ENCODE results near the gene ENTR1.
A peak's percentile ranks its signal among the peaks of the same experiment; 100 is the strongest.

ENTR1 gene

GRCh38 chr9:136410500-136411287 is at the start of gene ENTR1, which contains the start of gene PMPCA:
ENTR1 (minus strand) TSS chr9:136410614; CDS start chr9:136410397, 217 bp downstream.
PMPCA (plus strand) TSS chr9:136410658; CDS start chr9:136410669, 11 bp downstream.
- peak; percentile 64 for DNase-seq (ENCODE audit: low read depth)
- peak within 1 kb of the TSS; percentile 99 for H3K4me3 ChIP-seq (ENCODE audit: low read depth, low read length)
- TF ChIP-seq, protein P1, sequence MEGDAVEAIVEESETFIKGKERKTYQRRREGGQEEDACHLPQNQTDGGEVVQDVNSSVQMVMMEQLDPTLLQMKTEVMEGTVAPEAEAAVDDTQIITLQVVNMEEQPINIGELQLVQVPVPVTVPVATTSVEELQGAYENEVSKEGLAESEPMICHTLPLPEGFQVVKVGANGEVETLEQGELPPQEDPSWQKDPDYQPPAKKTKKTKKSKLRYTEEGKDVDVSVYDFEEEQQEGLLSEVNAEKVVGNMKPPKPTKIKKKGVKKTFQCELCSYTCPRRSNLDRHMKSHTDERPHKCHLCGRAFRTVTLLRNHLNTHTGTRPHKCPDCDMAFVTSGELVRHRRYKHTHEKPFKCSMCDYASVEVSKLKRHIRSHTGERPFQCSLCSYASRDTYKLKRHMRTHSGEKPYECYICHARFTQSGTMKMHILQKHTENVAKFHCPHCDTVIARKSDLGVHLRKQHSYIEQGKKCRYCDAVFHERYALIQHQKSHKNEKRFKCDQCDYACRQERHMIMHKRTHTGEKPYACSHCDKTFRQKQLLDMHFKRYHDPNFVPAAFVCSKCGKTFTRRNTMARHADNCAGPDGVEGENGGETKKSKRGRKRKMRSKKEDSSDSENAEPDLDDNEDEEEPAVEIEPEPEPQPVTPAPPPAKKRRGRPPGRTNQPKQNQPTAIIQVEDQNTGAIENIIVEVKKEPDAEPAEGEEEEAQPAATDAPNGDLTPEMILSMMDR (IDR thresholded peaks at IDR 0.05; ENCODE audit: low read depth, low read length, missing control alignments) = no peak
- in situ Hi-C loops (cut with HindIII; ENCODE audit: low sequenced_read_pairs) = no loop called here

DNA sequence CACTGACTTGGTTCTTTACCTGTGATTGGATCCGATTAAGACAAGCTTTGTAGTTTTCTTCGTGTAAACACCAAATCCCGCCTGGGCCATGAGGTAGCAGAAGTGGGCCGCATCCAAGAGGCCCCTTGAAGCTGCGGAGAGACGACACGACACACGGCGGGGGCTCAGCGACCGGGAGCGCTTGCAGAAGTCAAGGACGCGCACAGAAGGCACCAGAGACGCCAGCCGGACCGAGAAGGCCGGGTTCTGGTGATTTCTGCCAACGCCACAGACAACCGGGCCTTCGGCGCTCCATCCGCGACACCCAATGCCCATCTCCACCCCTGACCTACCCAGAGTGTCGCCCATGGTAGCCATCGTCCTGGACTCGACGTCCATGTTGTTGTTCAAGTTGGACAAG is 49.0 kb upstream of the ENTR1 start:
- in situ Hi-C loops (cut with HindIII; ENCODE audit: low sequenced_read_pairs) = no loop called here
- TF ChIP-seq, protein P1 (IDR thresholded peaks at IDR 0.05; ENCODE audit: low read depth, low read length, missing control alignments) = no peak
- no peak overlapping the region for H3K4me3 ChIP-seq (ENCODE audit: low read depth, low read length)
- no peak for DNase-seq (ENCODE audit: low read depth)

DNA sequence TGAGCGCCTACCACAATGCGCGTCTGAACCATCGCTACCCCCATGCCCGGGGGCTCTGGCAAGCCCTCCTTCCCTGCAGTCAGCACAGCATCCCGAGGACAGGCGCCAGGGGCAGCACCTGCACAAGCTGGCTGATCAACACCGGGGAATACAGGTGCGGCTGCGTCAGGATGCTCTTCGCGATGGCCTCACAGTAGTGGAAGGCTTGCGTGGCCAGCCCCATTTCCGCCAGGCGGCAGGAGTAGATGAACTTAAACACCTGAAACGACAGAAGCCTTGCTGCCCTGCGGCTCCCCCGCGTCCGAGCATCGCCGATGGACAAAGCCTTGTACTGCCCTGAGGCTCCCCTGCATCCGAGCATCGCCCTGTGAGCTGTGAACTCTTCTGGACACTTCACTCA is 46.9 kb upstream of the ENTR1 start:
- TF ChIP-seq, protein P1 (IDR thresholded peaks at IDR 0.05; ENCODE audit: low read depth, low read length, missing control alignments) = no peak
- in situ Hi-C loops (cut with HindIII; ENCODE audit: low sequenced_read_pairs) = no loop called here
- no peak for DNase-seq (ENCODE audit: low read depth)
- H3K4me3 ChIP-seq (ENCODE audit: low read depth, low read length) = no peak overlapping the region

DNA sequence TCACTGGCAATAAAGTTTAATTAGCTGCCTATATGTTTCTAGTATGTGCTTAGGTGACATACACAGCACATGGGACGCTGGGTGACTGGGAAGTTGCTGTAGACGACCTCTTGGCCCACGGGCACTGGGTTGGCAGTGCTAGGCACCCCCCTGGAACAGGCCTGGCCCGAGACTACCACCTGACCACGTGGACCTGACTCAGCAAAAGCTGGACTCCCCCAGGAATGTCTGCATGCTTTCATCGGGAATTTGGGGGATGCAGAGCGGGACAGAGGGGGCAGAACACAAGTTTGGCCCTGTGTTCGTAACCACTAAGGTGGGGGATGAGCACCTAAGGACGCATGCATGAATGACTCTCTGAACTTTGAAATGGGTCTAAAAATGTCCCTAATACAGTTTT is 45.8 kb upstream of the ENTR1 start:
- TF ChIP-seq, protein P1 (IDR thresholded peaks at IDR 0.05; ENCODE audit: low read depth, low read length, missing control alignments) = no peak
- H3K4me3 ChIP-seq (ENCODE audit: low read depth, low read length) = no peak overlapping the region
- no peak for DNase-seq (ENCODE audit: low read depth)
- in situ Hi-C loops (cut with HindIII; ENCODE audit: low sequenced_read_pairs) = no loop called here

DNA sequence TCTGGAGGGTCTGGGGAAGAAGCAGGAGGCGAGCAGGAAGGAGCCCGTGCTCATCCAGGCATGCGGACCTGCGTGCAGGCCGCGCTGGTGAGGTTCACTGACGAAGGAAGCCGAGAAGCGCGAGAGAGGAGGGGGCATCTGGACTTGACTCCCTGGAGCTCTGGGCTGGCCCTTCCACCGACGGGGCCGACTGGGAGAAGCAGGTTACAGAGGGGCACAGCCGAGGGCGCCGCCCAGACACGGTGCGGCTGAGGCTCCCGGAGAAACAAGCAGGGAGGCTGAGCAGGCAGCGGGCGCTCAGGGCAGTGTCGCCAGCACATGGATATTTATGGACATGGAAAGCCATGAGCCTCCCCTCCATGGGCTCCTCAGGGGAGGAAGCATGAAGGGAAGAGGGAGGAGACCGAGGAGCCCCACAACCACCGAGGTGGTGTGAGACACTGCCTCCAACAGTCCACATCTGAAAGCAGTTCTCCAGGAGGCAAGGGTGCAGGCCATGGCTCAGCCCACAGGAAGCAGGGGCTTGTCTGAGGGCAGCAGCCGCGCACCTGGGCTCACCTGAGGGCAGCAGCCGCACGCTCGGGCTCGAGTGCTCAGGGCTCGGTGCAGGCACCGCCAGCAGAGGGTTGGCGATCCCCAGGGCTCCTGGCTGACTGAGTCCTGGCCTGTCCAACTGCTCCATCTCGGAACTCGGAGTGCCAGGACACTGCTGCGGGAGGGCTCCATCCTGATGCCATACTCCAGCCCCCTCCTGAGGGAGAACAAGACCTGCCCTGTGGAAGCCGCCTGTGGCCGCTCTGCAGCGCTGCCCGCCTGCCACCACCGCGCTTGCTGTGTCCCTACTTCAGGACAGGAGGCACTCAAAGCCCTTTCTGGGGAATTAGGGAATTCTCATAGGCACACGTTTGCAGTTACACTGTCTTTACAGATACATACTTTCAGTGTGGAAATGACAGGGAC is 44.9 kb upstream of the ENTR1 start:
- TF ChIP-seq, protein P1 (IDR thresholded peaks at IDR 0.05; ENCODE audit: low read depth, low read length, missing control alignments) = no peak
- no peak for DNase-seq (ENCODE audit: low read depth)
- in situ Hi-C loops (cut with HindIII; ENCODE audit: low sequenced_read_pairs) = no loop called here
- H3K4me3 ChIP-seq (ENCODE audit: low read depth, low read length) = no peak overlapping the region

GRCh38 chr9:136454026-136454796 is 43.8 kb upstream of the ENTR1 start:
- in situ Hi-C loops (cut with HindIII; ENCODE audit: low sequenced_read_pairs) = no loop called here
- DNase-seq (ENCODE audit: low read depth) = no peak
- no peak overlapping the region for H3K4me3 ChIP-seq (ENCODE audit: low read depth, low read length)
- TF ChIP-seq, protein P1 (IDR thresholded peaks at IDR 0.05; ENCODE audit: low read depth, low read length, missing control alignments) = no peak

Data from astrocyte of the cerebellum (primary cell).